Skeletal muscle satellite cell (primary cell): Measurements from ENCODE around the gene CTNNA1.
"Not testable (repeated sequence)": the region's sequence is repeated elsewhere in the genome, so short reads cannot be mapped to it uniquely, and the experiment has no call there.

Source experiments
- H3K27me3 ChIP-seq: 2 replicates; pipeline ENCODE4 v1.7.0; 2013; ENCODE audit warnings: low read length; ENCODE audit not compliant: control insufficient read depth, insufficient read depth
- H3K36me3 ChIP-seq: 2 replicates; pipeline ENCODE4 v1.7.0; 2013; ENCODE audit warnings: mild to moderate bottlenecking, control low read depth, low read length; ENCODE audit not compliant: insufficient read depth
- H3K4me1 ChIP-seq: 2 replicates; pipeline ENCODE4 v1.7.0; 2013; ENCODE audit warnings: low read length; ENCODE audit not compliant: control insufficient read depth, insufficient read depth
- H3K4me2 ChIP-seq: 2 replicates; pipeline ENCODE4 v1.7.0; 2013; ENCODE audit warnings: mild to moderate bottlenecking, low read length
- H3K4me3 ChIP-seq: 2 replicates; pipeline ENCODE4 v1.7.0; 2013; ENCODE audit warnings: low read length
- H3K9ac ChIP-seq: 2 replicates; pipeline ENCODE4 v1.7.0; 2013; ENCODE audit warnings: mild to moderate bottlenecking, low read depth, low read length, moderate library complexity
- H3K9me3 ChIP-seq: replicated peaks from 2 replicates; pipeline ENCODE4 v1.7.0; 2013; ENCODE audit warnings: mild to moderate bottlenecking, control low read depth, low read length

CTNNA1 gene

DNA sequence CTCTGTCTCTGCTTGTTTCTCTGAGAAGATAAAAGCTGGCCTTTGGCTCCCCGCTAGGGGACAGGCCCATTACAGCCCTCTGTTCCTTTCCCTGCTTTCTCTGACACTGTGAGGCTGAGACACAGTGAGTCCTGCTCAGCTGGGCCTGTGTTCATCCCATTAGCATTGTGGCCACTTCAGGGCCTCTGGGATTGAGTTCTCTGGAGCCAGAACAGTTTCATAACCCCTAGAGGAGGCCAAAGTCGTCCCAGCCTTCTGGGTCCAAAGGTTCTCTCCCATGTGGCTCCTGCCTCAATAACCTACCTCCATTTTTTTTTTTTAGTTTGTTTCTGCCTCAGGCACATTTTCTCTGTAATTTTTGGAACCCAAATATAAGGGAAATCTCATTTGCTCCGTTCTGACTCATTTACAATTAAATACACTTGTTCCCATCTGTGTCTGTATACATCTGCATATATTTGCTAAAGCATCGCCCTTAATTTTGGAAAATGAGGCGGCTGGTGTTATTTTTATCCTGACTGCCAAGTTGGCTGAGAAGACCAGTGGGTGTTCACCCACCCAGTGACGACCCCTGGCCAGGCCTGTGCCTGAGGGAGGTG lies 27.3 kb upstream of the CTNNA1 start:
- H3K4me3 ChIP-seq = no peak overlapping the region
- H3K4me1 ChIP-seq = peaks cover 13% of the 10 kb centered on the region
- H3K9ac ChIP-seq = peak overlapping the region; percentile 33
- peak overlapping the region; percentile 75 for H3K4me2 ChIP-seq
- H3K36me3 ChIP-seq = no peaks in the 10 kb centered on the region
- H3K27me3 ChIP-seq = peaks cover 10% of the 10 kb centered on the region
- H3K9me3 ChIP-seq = no peaks in the 10 kb centered on the region

- no peaks in the 10 kb centered on the region for H3K36me3 ChIP-seq
- peaks cover 7% of the 10 kb centered on the region for H3K27me3 ChIP-seq
- no peak overlapping the region for H3K9ac ChIP-seq
- H3K4me2 ChIP-seq = no peak overlapping the region
- H3K9me3 ChIP-seq = no peaks in the 10 kb centered on the region
- H3K4me1 ChIP-seq = peaks cover 13% of the 10 kb centered on the region
- H3K4me3 ChIP-seq = no peak overlapping the region
Measured at GRCh38 chr5:138726848-138727247, 26.4 kb upstream of the CTNNA1 start.

DNA sequence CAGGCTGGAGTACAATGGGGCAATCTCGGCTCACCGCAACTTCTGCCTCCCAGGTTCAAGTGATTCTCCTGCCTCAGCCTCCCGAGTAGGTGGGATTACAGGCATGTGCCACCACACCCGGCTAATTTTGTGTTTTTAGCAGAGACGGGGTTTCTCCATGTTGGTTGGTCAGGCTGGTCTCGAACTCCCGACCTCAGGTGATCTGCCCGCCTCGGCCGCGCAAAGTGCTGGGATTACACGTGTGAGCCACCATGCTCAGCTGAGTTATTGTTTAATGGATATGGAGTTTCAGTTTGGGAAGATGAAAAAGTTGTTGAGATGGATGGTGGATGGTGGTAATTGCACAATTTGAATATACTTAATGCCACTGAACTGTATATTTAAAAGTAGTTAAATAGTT lies 22.7 kb upstream of the CTNNA1 start:
- H3K4me2 ChIP-seq, H3K4me3 ChIP-seq, H3K9me3 ChIP-seq, H3K27me3 ChIP-seq, H3K36me3 ChIP-seq, H3K9ac ChIP-seq, H3K4me1 ChIP-seq: not testable (repeated sequence)

DNA sequence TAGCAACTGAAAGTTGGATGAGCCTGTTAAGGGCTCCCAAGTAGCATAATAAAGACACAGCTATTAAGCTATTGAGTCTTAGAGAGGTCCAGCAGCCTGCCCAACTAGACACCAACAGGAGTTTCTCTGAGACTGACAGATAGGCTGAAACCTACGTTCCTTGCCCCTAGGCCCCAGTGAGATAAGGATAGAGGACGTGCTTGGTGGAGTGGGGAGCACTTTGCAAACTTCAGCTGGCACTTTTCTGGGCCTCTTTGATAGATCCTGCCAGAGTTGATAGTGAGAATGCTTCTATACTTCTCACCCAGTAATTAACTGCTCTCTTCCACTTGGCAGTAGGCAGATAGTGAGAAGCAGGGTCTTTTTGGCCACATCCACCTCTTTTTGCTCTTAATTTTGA lies 20.8 kb upstream of the CTNNA1 start:
- H3K27me3 ChIP-seq = peaks cover 8% of the 10 kb centered on the region
- no peak overlapping the region for H3K9ac ChIP-seq
- no peaks in the 10 kb centered on the region for H3K36me3 ChIP-seq
- H3K9me3 ChIP-seq = no peaks in the 10 kb centered on the region
- H3K4me3 ChIP-seq = no peak overlapping the region
- H3K4me2 ChIP-seq = no peak overlapping the region
- H3K4me1 ChIP-seq = no peaks in the 10 kb centered on the region

- Histone ChIP-seq H3K27me3 (peaks cover 11% of the 10 kb centered on the region), H3K4me2 (no peak overlapping the region), H3K9ac (no peak overlapping the region), H3K9me3 (no peaks in the 10 kb centered on the region), H3K4me3 (no peak overlapping the region), H3K36me3 (no peaks in the 10 kb centered on the region), H3K4me1 (no peaks in the 10 kb centered on the region)
Measured at GRCh38 chr5:138732933-138733332, 20.3 kb upstream of the CTNNA1 start.

GRCh38 chr5:138733509-138733908 lies 19.7 kb upstream of the CTNNA1 start:
- Histone ChIP-seq H3K4me1 (no peaks in the 10 kb centered on the region), H3K4me3 (no peak overlapping the region), H3K27me3 (peaks cover 11% of the 10 kb centered on the region), H3K9me3 (no peaks in the 10 kb centered on the region), H3K9ac (no peak overlapping the region), H3K36me3 (no peaks in the 10 kb centered on the region), H3K4me2 (no peak overlapping the region)

GRCh38 chr5:138736293-138736692 lies 16.9 kb upstream of the CTNNA1 start:
- H3K36me3 ChIP-seq = no peaks in the 10 kb centered on the region
- no peak overlapping the region for H3K4me2 ChIP-seq
- H3K9me3 ChIP-seq = no peaks in the 10 kb centered on the region
- H3K27me3 ChIP-seq = peaks cover 11% of the 10 kb centered on the region
- no peak overlapping the region for H3K9ac ChIP-seq
- no peak overlapping the region for H3K4me3 ChIP-seq
- H3K4me1 ChIP-seq = no peaks in the 10 kb centered on the region

DNA sequence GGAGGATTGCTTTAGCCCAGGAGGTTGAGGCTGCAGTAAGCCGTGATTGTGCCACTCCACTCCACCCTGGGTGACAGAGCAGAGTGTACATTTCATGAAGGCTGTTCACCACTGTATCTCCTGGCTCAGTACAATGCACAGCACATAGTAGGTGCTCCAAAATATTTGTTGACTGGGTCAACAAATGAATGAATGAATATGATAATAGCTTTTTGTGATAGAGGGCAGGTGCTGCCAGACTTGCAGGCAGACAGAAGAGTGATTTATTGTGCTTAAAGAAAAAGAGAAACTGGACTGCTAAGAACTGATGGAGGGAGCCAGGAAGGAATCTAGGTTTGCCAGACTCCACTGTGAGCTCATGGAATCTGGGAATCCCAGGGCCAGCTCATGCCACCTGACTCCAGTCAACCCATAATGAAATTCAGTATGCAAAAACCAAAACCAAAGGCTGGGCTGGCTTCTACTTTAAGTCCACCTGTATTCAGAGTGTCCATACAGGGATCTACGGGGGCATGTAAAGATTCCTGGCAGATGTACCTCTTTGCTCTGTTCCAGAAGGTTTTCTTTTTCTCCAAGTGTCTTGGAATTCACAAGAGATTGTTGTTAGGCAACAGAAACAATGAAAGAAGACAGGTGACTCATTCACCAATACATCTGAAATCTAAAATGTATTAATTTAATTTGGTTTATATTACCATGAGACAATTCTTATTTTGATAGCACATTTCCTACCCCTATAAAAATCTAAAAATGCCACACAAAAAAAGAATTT lies 15.5 kb upstream of the CTNNA1 start:
- H3K36me3 ChIP-seq = no peaks in the 10 kb centered on the region

GRCh38 chr5:138738399-138738798 lies 14.8 kb upstream of the CTNNA1 start:
- H3K4me3 ChIP-seq = no peak overlapping the region
- no peaks in the 10 kb centered on the region for H3K36me3 ChIP-seq
- peaks cover 8% of the 10 kb centered on the region for H3K27me3 ChIP-seq
- no peak overlapping the region for H3K9ac ChIP-seq
- H3K9me3 ChIP-seq = no peaks in the 10 kb centered on the region
- H3K4me2 ChIP-seq = no peak overlapping the region
- H3K4me1 ChIP-seq = peaks cover 6% of the 10 kb centered on the region

More for the DNA sequence above, 15.5 kb upstream of the CTNNA1 start:
- H3K9me3 ChIP-seq = no peaks in the 10 kb centered on the region
- no peak overlapping the region for H3K4me3 ChIP-seq
- H3K4me2 ChIP-seq = no peak overlapping the region
- no peak overlapping the region for H3K9ac ChIP-seq
- H3K27me3 ChIP-seq = peaks cover 9% of the 10 kb centered on the region
- H3K4me1 ChIP-seq = peaks cover 6% of the 10 kb centered on the region

DNA sequence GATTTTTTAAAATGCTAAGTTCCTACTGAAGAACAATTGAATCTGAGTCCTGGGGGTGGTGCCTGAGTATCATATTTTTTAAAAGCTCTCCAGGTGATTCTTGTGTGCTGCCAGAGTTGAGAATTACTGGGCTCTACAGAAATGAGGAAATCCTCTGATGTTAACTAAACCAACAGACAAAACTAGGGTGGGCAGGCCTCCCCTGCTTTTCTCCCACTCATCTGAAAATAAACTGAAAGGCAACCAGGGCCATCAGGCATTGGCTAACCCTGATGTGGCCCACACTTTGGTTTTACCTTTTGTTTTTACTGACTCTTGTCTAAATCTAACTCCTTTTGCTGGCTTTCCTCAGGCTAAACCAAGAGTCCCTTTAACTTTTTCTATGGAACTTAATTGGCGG lies 13.3 kb upstream of the CTNNA1 start:
- no peaks in the 10 kb centered on the region for H3K36me3 ChIP-seq
- peaks cover 4% of the 10 kb centered on the region for H3K27me3 ChIP-seq
- H3K4me3 ChIP-seq = no peak overlapping the region
- no peak overlapping the region for H3K9ac ChIP-seq
- H3K9me3 ChIP-seq = no peaks in the 10 kb centered on the region
- no peak overlapping the region for H3K4me2 ChIP-seq
- H3K4me1 ChIP-seq = peaks cover 6% of the 10 kb centered on the region

DNA sequence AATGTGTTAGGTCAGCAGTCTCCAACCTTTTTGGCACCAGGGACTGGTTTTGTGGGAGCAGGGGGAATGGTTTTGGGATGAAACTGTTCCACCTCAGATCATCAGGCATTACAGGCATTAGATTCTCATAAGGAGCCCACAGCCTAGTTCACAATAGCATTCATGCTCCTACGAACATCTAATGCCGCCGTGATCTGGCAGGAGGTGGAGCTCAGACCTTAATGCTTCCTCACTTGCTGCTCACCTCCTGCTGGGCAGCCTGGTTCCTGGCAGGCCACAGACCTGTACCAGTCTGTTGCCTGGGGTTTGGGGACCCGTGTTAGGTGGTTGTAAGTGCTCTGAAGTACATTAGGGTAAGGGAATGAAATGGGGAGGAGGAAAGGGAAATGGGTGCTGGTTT lies 9.7 kb upstream of the CTNNA1 start:
- Histone ChIP-seq H3K4me1 (peaks cover 6% of the 10 kb centered on the region), H3K36me3 (no peaks in the 10 kb centered on the region), H3K9ac (no peak overlapping the region), H3K9me3 (no peaks in the 10 kb centered on the region), H3K4me3 (no peak overlapping the region), H3K4me2 (no peak overlapping the region), H3K27me3 (no peaks in the 10 kb centered on the region)

DNA sequence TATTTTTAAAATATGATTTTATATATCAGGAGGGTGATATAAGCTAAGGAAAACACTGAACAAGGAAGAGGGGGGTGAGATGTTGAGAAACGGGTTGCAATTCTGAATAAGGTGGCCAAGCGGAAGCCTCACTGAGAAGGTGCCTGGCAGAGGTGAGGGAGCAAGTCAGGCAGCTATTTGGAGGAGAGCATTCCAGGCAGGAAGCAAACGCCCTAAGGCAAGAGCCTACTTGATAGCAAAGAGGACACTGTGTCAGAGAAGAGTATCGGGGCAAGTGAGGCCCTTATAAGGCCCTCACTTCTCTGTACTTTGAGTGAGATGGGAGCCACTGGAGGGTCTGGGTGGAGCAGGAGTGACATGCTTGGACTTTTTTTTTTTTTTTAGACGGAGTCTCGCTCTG lies 8.0 kb upstream of the CTNNA1 start:
- Histone ChIP-seq H3K4me2 (no peak overlapping the region), H3K9me3 (no peaks in the 10 kb centered on the region), H3K4me3 (no peak overlapping the region), H3K27me3 (no peaks in the 10 kb centered on the region), H3K4me1 (peaks cover 6% of the 10 kb centered on the region), H3K9ac (no peak overlapping the region), H3K36me3 (no peaks in the 10 kb centered on the region)
